HG02623 (cell line): ENCODE data around the gene TCP11.

Source experiments
- ATAC-seq: cut with Tn5 transposase; IDR thresholded peaks from one replicate; pipeline ENCODE4 v1.9.1; 2021; ENCODE audit warnings: moderate library complexity; ENCODE audit not compliant: unreplicated experiment

The TCP11 gene

GRCh38 chr6:35096129-35096862 is 44.8 kb downstream of the TCP11 start:
- no peak for ATAC-seq

- ATAC-seq, result no peak
Measured at GRCh38 chr6:35094183-35094582, 47.0 kb downstream of the TCP11 start.

GRCh38 chr6:35093783-35094182 is 47.4 kb downstream of the TCP11 start:
- no peak for ATAC-seq

- no peak for ATAC-seq
Measured at GRCh38 chr6:35093118-35093445, 48.1 kb downstream of the TCP11 start.

- no peak for ATAC-seq
Measured at GRCh38 chr6:35092362-35093117, 48.6 kb downstream of the TCP11 start.

GRCh38 chr6:35091346-35092083 is 49.6 kb downstream of the TCP11 start:
- ATAC-seq, result no peak

- no peak for ATAC-seq
Measured at GRCh38 chr6:35090734-35091133, 50.4 kb downstream of the TCP11 start.

- ATAC-seq, result no peak
Measured at GRCh38 chr6:35089935-35090505, 51.1 kb downstream of the TCP11 start.

- no peak for ATAC-seq
Measured at GRCh38 chr6:35089216-35089934, 51.8 kb downstream of the TCP11 start.

- no peak for ATAC-seq
Measured at GRCh38 chr6:35088281-35089215, 52.6 kb downstream of the TCP11 start.

GRCh38 chr6:35087361-35088280 is 53.5 kb downstream of the TCP11 start:
- ATAC-seq, result no peak

GRCh38 chr6:35086636-35087360 is 54.3 kb downstream of the TCP11 start:
- no peak for ATAC-seq

GRCh38 chr6:35086282-35086632 is 54.9 kb downstream of the TCP11 start:
- no peak for ATAC-seq

GRCh38 chr6:35085359-35086281 is 55.5 kb downstream of the TCP11 start:
- ATAC-seq, result no peak

GRCh38 chr6:35084511-35085203 is 56.5 kb downstream of the TCP11 start:
- ATAC-seq, result no peak

- no peak for ATAC-seq
Measured at GRCh38 chr6:35084041-35084491, 57.1 kb downstream of the TCP11 start.
